ENCODE measurements around the gene COX7B.
"Not testable (repeated sequence)": the region's sequence is repeated elsewhere in the genome, so short reads cannot be mapped to it uniquely, and the experiment has no call there.

The COX7B gene

GRCh38 chrX:77945031-77945430 lies 45.8 kb downstream of the COX7B start:
- not testable (repeated sequence) for DNase-seq (ENCODE audit: low read depth in 3 of 3)

DNA sequence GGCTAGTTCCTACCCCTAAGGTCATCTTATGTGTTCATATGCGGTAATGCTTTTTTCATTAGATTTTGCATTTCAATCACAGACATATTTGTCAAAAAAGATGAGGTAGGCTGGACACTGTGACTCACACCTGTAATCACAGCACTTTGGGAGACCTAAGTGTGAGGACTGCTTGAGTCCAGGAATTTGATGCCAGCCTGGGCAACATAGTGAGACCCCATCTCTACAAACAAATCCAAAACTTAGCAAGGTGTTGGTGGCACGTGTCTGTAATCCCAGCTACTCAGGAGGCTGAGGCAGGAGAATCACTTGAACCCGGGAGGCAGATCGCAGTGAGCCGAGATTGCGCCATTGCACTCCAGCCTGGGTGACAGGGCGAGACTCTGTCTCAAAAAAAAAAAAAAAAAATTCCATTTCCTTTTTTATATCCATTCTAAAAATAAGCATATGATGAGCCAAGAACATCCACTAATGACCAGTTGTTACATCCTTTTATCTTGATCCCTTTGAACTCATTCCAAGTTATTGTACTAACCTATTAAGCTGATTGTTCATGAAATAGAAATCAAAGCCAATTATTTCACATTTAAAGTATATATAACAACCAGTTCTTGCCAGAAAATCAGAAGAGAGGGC lies 46.8 kb downstream of the COX7B start:
- no peak for DNase-seq (ENCODE audit: low read depth in 3 of 3)

- DNase-seq (ENCODE audit: low read depth in 3 of 3), result no peak
Measured at GRCh38 chrX:77946571-77946970, 47.3 kb downstream of the COX7B start.

- no peak for DNase-seq (ENCODE audit: low read depth in 3 of 3)
Measured at GRCh38 chrX:77949840-77950239, 50.6 kb downstream of the COX7B start.

- DNase-seq (ENCODE audit: low read depth in 3 of 3), result no peak
Measured at GRCh38 chrX:77952173-77952572, 52.9 kb downstream of the COX7B start.

GRCh38 chrX:77953302-77953701 lies 54.0 kb downstream of the COX7B start:
- no peak for DNase-seq (ENCODE audit: low read depth in 3 of 3)

DNA sequence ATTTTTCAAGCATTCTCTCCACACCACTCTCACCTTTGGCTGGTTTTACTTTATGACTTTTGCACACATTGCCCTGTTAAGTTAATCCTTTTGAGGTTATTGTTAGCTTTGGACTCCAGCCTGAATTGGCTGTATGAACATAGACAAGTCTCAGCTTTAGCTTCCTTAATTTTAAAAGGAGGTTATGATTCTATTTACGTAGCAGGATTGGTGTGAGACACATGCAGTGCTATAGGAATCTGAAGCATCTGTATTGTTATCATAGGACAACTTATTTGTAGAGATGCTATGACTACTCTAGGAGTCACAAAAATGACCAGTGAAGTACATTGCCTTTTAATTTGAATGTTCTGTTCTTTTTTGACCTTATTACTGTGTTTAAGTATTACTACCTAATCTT lies 54.4 kb downstream of the COX7B start:
- DNase-seq (ENCODE audit: low read depth in 3 of 3), result no peak
